AG09309 (cell line): ENCODE measurements around the gene SHC2.

ENCODE experiments used
- DNase-seq: peaks from one replicate; pipeline ENCODE4 v3.0.0-alpha.2; 2010; ENCODE audit warnings: low read depth
- H3K4me3 ChIP-seq: 2 replicates; pipeline ENCODE4 v1.5.1; 2011; ENCODE audit warnings: mild to moderate bottlenecking, low read depth, low read length, moderate library complexity; ENCODE audit not compliant: control insufficient read depth
- TF ChIP-seq, protein P1 (sequence below): IDR thresholded peaks from 2 replicates; pipeline ENCODE4 v1.5.1; 2011; ENCODE audit warnings: mild to moderate bottlenecking, low read depth, low read length, inconsistent platforms; ENCODE audit not compliant: insufficient read depth, control insufficient read depth; ENCODE audit errors: missing control alignments

SHC2 gene

DNA sequence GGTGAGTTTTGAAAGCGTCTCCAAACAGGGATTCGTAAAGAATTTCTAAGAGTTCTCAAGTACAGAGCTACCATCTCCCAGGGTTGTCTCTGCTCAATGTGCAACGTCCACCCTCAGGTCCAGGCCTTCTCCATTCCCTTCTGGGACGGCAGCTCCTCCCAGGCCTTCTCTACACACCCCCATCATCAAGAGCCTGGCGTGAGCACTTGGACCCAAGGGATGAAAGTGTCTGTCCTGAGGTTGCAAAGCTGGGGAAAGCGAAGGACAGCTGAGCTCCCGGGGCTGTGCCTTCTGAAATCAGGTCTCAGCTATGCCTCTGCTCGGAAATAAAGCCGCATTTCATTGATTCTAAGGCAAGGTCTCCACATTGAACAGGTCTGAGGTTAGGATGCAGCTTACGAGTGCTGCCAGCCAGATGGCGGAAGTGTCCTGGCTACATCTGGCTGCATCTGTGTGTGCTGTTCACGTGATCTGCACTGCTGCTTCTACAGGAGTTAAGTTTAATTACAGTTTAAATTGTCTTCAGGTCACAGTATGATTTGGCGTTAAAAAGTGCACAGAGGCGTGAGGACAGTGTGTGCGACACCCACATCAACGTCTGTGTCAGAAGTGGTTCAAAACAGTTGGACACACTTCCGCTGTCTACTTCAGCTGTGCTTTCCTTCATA, 89.2 kb downstream of the SHC2 start:
- no peak for DNase-seq
- TF ChIP-seq, protein P1, sequence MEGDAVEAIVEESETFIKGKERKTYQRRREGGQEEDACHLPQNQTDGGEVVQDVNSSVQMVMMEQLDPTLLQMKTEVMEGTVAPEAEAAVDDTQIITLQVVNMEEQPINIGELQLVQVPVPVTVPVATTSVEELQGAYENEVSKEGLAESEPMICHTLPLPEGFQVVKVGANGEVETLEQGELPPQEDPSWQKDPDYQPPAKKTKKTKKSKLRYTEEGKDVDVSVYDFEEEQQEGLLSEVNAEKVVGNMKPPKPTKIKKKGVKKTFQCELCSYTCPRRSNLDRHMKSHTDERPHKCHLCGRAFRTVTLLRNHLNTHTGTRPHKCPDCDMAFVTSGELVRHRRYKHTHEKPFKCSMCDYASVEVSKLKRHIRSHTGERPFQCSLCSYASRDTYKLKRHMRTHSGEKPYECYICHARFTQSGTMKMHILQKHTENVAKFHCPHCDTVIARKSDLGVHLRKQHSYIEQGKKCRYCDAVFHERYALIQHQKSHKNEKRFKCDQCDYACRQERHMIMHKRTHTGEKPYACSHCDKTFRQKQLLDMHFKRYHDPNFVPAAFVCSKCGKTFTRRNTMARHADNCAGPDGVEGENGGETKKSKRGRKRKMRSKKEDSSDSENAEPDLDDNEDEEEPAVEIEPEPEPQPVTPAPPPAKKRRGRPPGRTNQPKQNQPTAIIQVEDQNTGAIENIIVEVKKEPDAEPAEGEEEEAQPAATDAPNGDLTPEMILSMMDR, result no peak
- no peak overlapping the region for H3K4me3 ChIP-seq

GRCh38 chr19:370641-371330, 90.0 kb downstream of the SHC2 start:
- H3K4me3 ChIP-seq, result no peak overlapping the region
- DNase-seq, result no peak
- TF ChIP-seq, protein P1, result no peak

DNA sequence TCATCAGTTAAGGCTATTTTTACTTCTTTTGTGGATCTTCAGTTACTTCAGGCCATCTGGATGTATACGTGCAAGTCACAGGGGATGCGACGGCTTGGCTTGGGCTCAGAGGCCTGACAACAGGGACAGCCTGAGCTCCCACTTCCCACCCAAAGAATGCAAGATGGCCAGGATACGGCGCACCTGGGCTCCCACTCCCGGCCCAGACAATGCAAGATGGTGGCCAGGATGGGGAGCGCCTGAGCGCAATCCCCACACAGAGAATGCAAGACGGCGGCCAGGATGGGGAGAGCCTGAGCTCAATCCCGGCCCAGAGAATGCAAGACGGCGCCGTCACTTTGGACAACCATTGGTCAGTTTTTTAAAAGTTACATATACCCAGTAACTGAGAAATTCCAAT, 91.0 kb downstream of the SHC2 start:
- no peak overlapping the region for H3K4me3 ChIP-seq
- DNase-seq, result no peak
- TF ChIP-seq, protein P1, result no peak

- no peak overlapping the region for H3K4me3 ChIP-seq
- DNase-seq, result no peak
- TF ChIP-seq, protein P1, result no peak
Measured at GRCh38 chr19:369256-369655, 91.6 kb downstream of the SHC2 start.

DNA sequence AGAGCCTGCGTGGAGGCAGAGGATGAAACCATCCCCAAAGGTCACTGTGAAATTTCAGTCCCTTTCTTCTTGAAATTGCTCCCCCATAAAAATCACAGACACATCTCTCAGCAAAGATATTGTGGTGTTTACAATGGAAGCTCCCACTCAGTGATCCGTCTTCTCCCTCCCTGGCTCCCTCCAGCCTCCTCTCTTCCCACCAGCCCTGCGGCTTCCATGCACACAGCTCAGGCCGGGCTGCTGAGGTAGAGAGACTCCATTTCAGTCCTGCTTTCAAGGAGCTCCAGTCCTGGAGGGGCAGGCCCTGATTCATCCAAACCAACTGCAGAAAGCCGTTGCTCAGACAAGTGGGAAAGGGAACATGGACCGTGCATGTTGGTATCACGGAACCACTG, 92.2 kb downstream of the SHC2 start:
- H3K4me3 ChIP-seq, result no peak overlapping the region
- TF ChIP-seq, protein P1, result no peak
- DNase-seq, result no peak

- TF ChIP-seq, protein P1, result no peak
- no peak for DNase-seq
- no peak overlapping the region for H3K4me3 ChIP-seq
Measured at GRCh38 chr19:367963-368629, 92.7 kb downstream of the SHC2 start.
